H54 (cell line): ENCODE data around the gene MACROD2.

Experiments
- DNase-seq: peaks from one replicate; pipeline ENCODE4 v3.0.0; 2011; ENCODE audit warnings: low spot score, mixed read lengths; ENCODE audit not compliant: insufficient read length
- FAIRE-seq: peaks from 3 replicates; lab custom pipeline; 2011; peaks lifted over from hg19 to GRCh38; lab: Jason Lieb, UNC
- POLR2A ChIP-seq: IDR thresholded peaks from 2 replicates; pipeline ENCODE4 v1.6.1; 2011; ENCODE audit warnings: low read depth, mild to moderate bottlenecking, low read length

The MACROD2 gene

GRCh38 chr20:14491436-14491835 lies 496.1 kb downstream of the MACROD2 start:
- FAIRE-seq (no peak), DNase-seq (no peak)
- no peak for TF ChIP-seq POLR2A

GRCh38 chr20:14493408-14493807 lies 498.1 kb downstream of the MACROD2 start:
- TF ChIP-seq POLR2A, result no peak
- FAIRE-seq (no peak), DNase-seq (no peak)

- TF ChIP-seq POLR2A, result no peak
- FAIRE-seq (no peak), DNase-seq (no peak)
Measured at GRCh38 chr20:14494355-14494754, 499.0 kb downstream of the MACROD2 start.

GRCh38 chr20:14495066-14495465 lies 499.8 kb downstream of the MACROD2 start:
- TF ChIP-seq POLR2A, result no peak
- FAIRE-seq, result no peak
- no peak for DNase-seq

- DNase-seq, result no peak
- FAIRE-seq, result no peak
- TF ChIP-seq POLR2A, result no peak
Measured at GRCh38 chr20:14497004-14497403, 501.7 kb downstream of the MACROD2 start.

GRCh38 chr20:14498772-14499171 lies 503.5 kb downstream of the MACROD2 start:
- no peak for TF ChIP-seq POLR2A
- FAIRE-seq (no peak), DNase-seq (no peak)

GRCh38 chr20:14505476-14505875 lies 510.2 kb downstream of the MACROD2 start:
- no peak for TF ChIP-seq POLR2A
- DNase-seq, result no peak
- no peak for FAIRE-seq

- no peak for DNase-seq
- no peak for TF ChIP-seq POLR2A
- FAIRE-seq, result no peak
Measured at GRCh38 chr20:14507711-14508110, 512.4 kb downstream of the MACROD2 start.

- DNase-seq (no peak), FAIRE-seq (no peak)
- TF ChIP-seq POLR2A, result no peak
Measured at GRCh38 chr20:14510341-14510740, 515.0 kb downstream of the MACROD2 start.

- DNase-seq (no peak), FAIRE-seq (no peak)
- no peak for TF ChIP-seq POLR2A
Measured at GRCh38 chr20:14512839-14513238, 517.5 kb downstream of the MACROD2 start.

- TF ChIP-seq POLR2A, result no peak
- DNase-seq, result no peak
- FAIRE-seq, result no peak
Measured at GRCh38 chr20:14518648-14519047, 523.3 kb downstream of the MACROD2 start.

- DNase-seq (no peak), FAIRE-seq (no peak)
- TF ChIP-seq POLR2A, result no peak
Measured at GRCh38 chr20:14521016-14521415, 525.7 kb downstream of the MACROD2 start.

GRCh38 chr20:14521436-14521835 lies 526.1 kb downstream of the MACROD2 start:
- DNase-seq (no peak), FAIRE-seq (no peak)
- no peak for TF ChIP-seq POLR2A

GRCh38 chr20:14522595-14522994 lies 527.3 kb downstream of the MACROD2 start:
- FAIRE-seq (no peak), DNase-seq (no peak)
- TF ChIP-seq POLR2A, result no peak

- no peak for TF ChIP-seq POLR2A
- DNase-seq (no peak), FAIRE-seq (no peak)
Measured at GRCh38 chr20:14523090-14523489, 527.8 kb downstream of the MACROD2 start.

- no peak for TF ChIP-seq POLR2A
- FAIRE-seq, result no peak
- no peak for DNase-seq
Measured at GRCh38 chr20:14525426-14525825, 530.1 kb downstream of the MACROD2 start.
